CD8-positive, alpha-beta memory T cell (primary cell): ENCODE measurements around the gene IFIT3. TPM values are rescaled to one million over a fixed set of nuclear protein-coding genes. Genes with fewer than 3 reads are reported as not detected.
"Not testable (repeated sequence)": the region's sequence is repeated elsewhere in the genome, so short reads cannot be mapped to it uniquely, and the experiment has no call there.

Source experiments
- CTCF ChIA-PET: fragments of 350-600 bp; sonication (Branson Sonifier 250); formaldehyde crosslinking; loops from one replicate; lab custom pipeline; 2021; ENCODE audit warnings: antibody characterized with exemption; lab: Charles Lee
- POLR2A ChIA-PET: fragments of 350-600 bp; sonication (Branson Sonifier 250); formaldehyde crosslinking; loops from one replicate; lab custom pipeline; 2021; ENCODE audit warnings: antibody characterized with exemption; lab: Charles Lee
- DNase-seq, 5 donors: peaks; one replicate each; pipeline versions ENCODE4 v3.0.0 to v3.0.0-alpha.2; 2020 to 2022; ENCODE audit warnings: mixed read lengths in 1 of 5
- H3K27ac ChIP-seq: one replicate; pipeline ENCODE4 v1.7.0; 2013; ENCODE audit warnings: low read depth, mild to moderate bottlenecking, low read length, moderate library complexity
- H3K27me3 ChIP-seq: 2 replicates; pipeline ENCODE4 v1.7.0; 2013; ENCODE audit warnings: low read length, mild to moderate bottlenecking; ENCODE audit not compliant: insufficient read depth, poor library complexity, severe bottlenecking
- H3K36me3 ChIP-seq: 2 replicates; pipeline ENCODE4 v1.7.0; 2013; ENCODE audit warnings: mild to moderate bottlenecking, low read length, moderate library complexity; ENCODE audit not compliant: insufficient read depth
- H3K4me1 ChIP-seq: 2 replicates; pipeline ENCODE4 v1.7.0; 2013; ENCODE audit warnings: mild to moderate bottlenecking, low read length, moderate library complexity; ENCODE audit not compliant: insufficient read depth
- H3K4me3 ChIP-seq: 2 replicates; pipeline ENCODE4 v1.7.0; 2013; ENCODE audit warnings: mild to moderate bottlenecking, low read length
- H3K9me3 ChIP-seq: 2 replicates; pipeline ENCODE4 v1.7.0; 2013; ENCODE audit warnings: mild to moderate bottlenecking, low read length
- H3K27ac Mint-ChIP-seq, 8 donors: one replicate each; pipeline ENCODE4 v1.8.0; 2020 to 2021; ENCODE audit warnings: mixed read lengths in 8 of 8, mild to moderate bottlenecking in 6 of 8, inconsistent platforms in 3 of 8, moderate library complexity in 3 of 8
- H3K27me3 Mint-ChIP-seq, 2 donors: one replicate each; pipeline ENCODE4 v1.8.0; 2020 to 2021; ENCODE audit warnings: mixed read lengths in 2 of 2, mild to moderate bottlenecking in 1 of 2, moderate library complexity in 1 of 2
- H3K36me3 Mint-ChIP-seq, 3 donors: one replicate each; pipeline ENCODE4 v1.8.0; 2020 to 2021; ENCODE audit warnings: mixed read lengths in 3 of 3, inconsistent platforms in 1 of 3, mild to moderate bottlenecking in 1 of 3
- H3K4me1 Mint-ChIP-seq, 3 donors: one replicate each; pipeline ENCODE4 v1.8.0; 2020 to 2021; ENCODE audit warnings: mixed read lengths in 3 of 3, inconsistent platforms in 1 of 3, mild to moderate bottlenecking in 1 of 3
- H3K4me3 Mint-ChIP-seq, 7 donors: one replicate each; pipeline ENCODE4 v1.8.0; 2020 to 2021; ENCODE audit warnings: mixed read lengths in 7 of 7, mild to moderate bottlenecking in 6 of 7, moderate library complexity in 4 of 7, inconsistent platforms in 2 of 7
- H3K9me3 Mint-ChIP-seq, 5 donors: one replicate each; pipeline ENCODE4 v1.8.0; 2020 to 2022; ENCODE audit warnings: mixed read lengths in 5 of 5, mild to moderate bottlenecking in 3 of 5, moderate library complexity in 2 of 5, inconsistent platforms in 1 of 5
- polyA plus RNA-seq: library from polyadenylated mRNA; unstranded; fragments of 300-500 nt; fragmentation: Illumina TruSeq; gene quantifications from one replicate; pipeline ENCODE4 v1.2.3, GENCODE V29; 2021
- total RNA-seq, 2 experiments: library from RNA; stranded (reverse); gene quantifications; one replicate each; pipeline ENCODE4 v1.2.3, GENCODE V29; 2021

The IFIT3 gene
- total and polyA plus RNA-seq, 3 experiments from 2014 or later = 0.35 to 3.7 (median 0.63) TPM

GRCh38 chr10:89310056-89310893, 17.5 kb upstream of the IFIT3 start:
- peaks cover 0 to 3% (median 0%) of the 10 kb centered on the region in 3 donors for H3K4me1 Mint-ChIP-seq
- peaks cover 0 to 13% (median 7%) of the 10 kb centered on the region in 5 donors for H3K9me3 Mint-ChIP-seq
- Histone ChIP-seq H3K4me3 (no peak overlapping the region), H3K27ac (no peak overlapping the region), H3K27me3 (no peaks in the 10 kb centered on the region), H3K9me3 (no peaks in the 10 kb centered on the region), H3K36me3 (peaks cover 19% of the 10 kb centered on the region), H3K4me1 (no peaks in the 10 kb centered on the region)
- H3K27me3 Mint-ChIP-seq = peaks cover 2 to 18% of the 10 kb centered on the region in 2 donors
- H3K4me3 Mint-ChIP-seq = no peak overlapping the region
- H3K27ac Mint-ChIP-seq = no peak overlapping the region
- ChIA-PET POLR2A (no interaction called here), CTCF (interaction anchor here (1.5 kb wide), 1 partner anchor 59 kb away, joined by 4 read pairs; no protein-coding TSS in a partner anchor)
- no peak for DNase-seq
- peaks cover 30 to 46% (median 41%) of the 10 kb centered on the region in 3 donors for H3K36me3 Mint-ChIP-seq

DNA sequence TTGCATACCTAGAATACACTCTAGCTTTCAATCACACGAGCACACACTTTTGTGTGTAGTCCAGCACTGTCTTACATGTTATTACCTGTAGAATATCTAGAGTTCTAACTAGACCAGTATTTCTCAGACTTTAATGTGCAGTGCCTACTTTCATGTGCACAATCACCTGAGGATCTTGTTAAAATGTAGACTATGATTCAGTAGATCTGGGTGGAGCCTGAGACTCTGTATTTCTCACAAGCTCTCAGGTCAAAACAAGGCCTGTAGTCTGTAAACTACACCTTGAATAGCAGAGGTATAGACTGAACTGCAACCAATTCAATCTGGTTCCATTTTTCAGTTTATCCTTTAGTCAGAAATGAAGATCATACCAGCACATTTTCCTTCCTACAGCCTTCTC, 14.8 kb upstream of the IFIT3 start:
- CTCF ChIA-PET = no interaction called here
- H3K4me1 Mint-ChIP-seq = no peaks in the 10 kb centered on the region
- Histone ChIP-seq H3K9me3 (no peaks in the 10 kb centered on the region), H3K27ac (no peak overlapping the region), H3K27me3 (no peaks in the 10 kb centered on the region), H3K4me3 (no peak overlapping the region), H3K4me1 (no peaks in the 10 kb centered on the region), H3K36me3 (no peaks in the 10 kb centered on the region)
- POLR2A ChIA-PET = no interaction called here
- no peak overlapping the region for H3K4me3 Mint-ChIP-seq
- DNase-seq = no peak
- peaks cover 12 to 29% (median 14%) of the 10 kb centered on the region in 3 donors for H3K36me3 Mint-ChIP-seq
- peaks cover 0 to 12% (median 6%) of the 10 kb centered on the region in 5 donors for H3K9me3 Mint-ChIP-seq
- peaks cover 12 to 37% of the 10 kb centered on the region in 2 donors for H3K27me3 Mint-ChIP-seq
- H3K27ac Mint-ChIP-seq = no peak overlapping the region

DNA sequence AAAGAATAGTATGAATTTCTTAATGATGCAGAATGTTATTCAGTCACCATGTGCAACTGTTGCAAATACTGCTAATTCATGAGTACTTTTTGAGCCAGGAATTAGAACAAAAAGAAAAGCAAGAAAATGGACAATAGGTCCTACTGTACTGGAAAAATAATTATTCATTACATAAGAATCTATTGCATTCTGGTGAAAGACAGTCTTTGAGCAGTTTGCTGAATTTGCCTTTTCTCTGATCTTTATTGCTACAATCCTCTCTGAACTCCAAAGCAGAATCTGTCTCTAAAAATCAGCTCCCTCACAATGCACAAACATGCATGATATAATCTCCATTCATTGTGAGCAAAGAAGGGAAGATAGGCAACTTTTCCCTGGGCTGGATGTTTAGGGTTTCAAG, 13.1 kb upstream of the IFIT3 start:
- Mint-ChIP-seq H3K4me3 (no peak overlapping the region), H3K27ac (no peak overlapping the region), H3K36me3 (peaks cover 0 to 19% (median 4%) of the 10 kb centered on the region in 3 donors), H3K27me3 (peaks cover 19 to 50% of the 10 kb centered on the region in 2 donors), H3K4me1 (no peaks in the 10 kb centered on the region), H3K9me3 (peaks cover 0 to 12% (median 5%) of the 10 kb centered on the region in 5 donors)
- no peaks in the 10 kb centered on the region for H3K27me3 ChIP-seq
- H3K4me3 ChIP-seq = no peak overlapping the region
- H3K9me3 ChIP-seq = no peaks in the 10 kb centered on the region
- no peaks in the 10 kb centered on the region for H3K36me3 ChIP-seq
- no peak for DNase-seq
- ChIA-PET CTCF (no interaction called here), POLR2A (no interaction called here)
- H3K27ac ChIP-seq = no peak overlapping the region
- H3K4me1 ChIP-seq = no peaks in the 10 kb centered on the region

GRCh38 chr10:89318047-89318446, 9.8 kb upstream of the IFIT3 start:
- H3K4me1 ChIP-seq, H3K4me3 Mint-ChIP-seq, H3K9me3 ChIP-seq, H3K27me3 ChIP-seq, H3K27ac ChIP-seq, DNase-seq, H3K36me3 ChIP-seq, H3K4me1 Mint-ChIP-seq, H3K27ac Mint-ChIP-seq, H3K4me3 ChIP-seq, H3K9me3 Mint-ChIP-seq, POLR2A ChIA-PET: not testable (repeated sequence)
- CTCF ChIA-PET = interaction anchor here (1.2 kb wide), 1 partner anchor 13 kb away, joined by 3 read pairs; no protein-coding TSS in a partner anchor
- Mint-ChIP-seq H3K27me3 (peaks cover 32 to 58% of the 10 kb centered on the region in 2 donors), H3K36me3 (peaks cover 0 to 13% (median 0%) of the 10 kb centered on the region in 3 donors)

- CTCF ChIA-PET, H3K4me3 ChIP-seq, H3K9me3 Mint-ChIP-seq, H3K36me3 Mint-ChIP-seq, H3K27ac Mint-ChIP-seq, DNase-seq, H3K36me3 ChIP-seq, H3K9me3 ChIP-seq, POLR2A ChIA-PET, H3K27ac ChIP-seq, H3K27me3 ChIP-seq: not testable (repeated sequence)
- peaks cover 14 to 24% (median 18%) of the 10 kb centered on the region in 3 donors for H3K4me1 Mint-ChIP-seq
- H3K27me3 Mint-ChIP-seq = peaks cover 26 to 34% of the 10 kb centered on the region in 2 donors
- peak overlapping the region in 1 of 7 donors; percentile 38 for H3K4me3 Mint-ChIP-seq
- H3K4me1 ChIP-seq = peaks cover 19% of the 10 kb centered on the region
These were observed 2.7 kb upstream of the IFIT3 start for GRCh38 chr10:89325081-89325480.

GRCh38 chr10:89325856-89326255, 1.9 kb upstream of the IFIT3 start:
- H3K9me3 ChIP-seq, H3K36me3 Mint-ChIP-seq, CTCF ChIA-PET, H3K27me3 ChIP-seq, DNase-seq, H3K27ac Mint-ChIP-seq, H3K36me3 ChIP-seq, POLR2A ChIA-PET, H3K9me3 Mint-ChIP-seq, H3K27ac ChIP-seq, H3K4me3 ChIP-seq: not testable (repeated sequence)
- peak overlapping the region in 1 of 7 donors; percentile 72 for H3K4me3 Mint-ChIP-seq
- peaks cover 27 to 33% of the 10 kb centered on the region in 2 donors for H3K27me3 Mint-ChIP-seq
- peaks cover 19 to 27% (median 21%) of the 10 kb centered on the region in 3 donors for H3K4me1 Mint-ChIP-seq
- H3K4me1 ChIP-seq = peaks cover 19% of the 10 kb centered on the region

DNA sequence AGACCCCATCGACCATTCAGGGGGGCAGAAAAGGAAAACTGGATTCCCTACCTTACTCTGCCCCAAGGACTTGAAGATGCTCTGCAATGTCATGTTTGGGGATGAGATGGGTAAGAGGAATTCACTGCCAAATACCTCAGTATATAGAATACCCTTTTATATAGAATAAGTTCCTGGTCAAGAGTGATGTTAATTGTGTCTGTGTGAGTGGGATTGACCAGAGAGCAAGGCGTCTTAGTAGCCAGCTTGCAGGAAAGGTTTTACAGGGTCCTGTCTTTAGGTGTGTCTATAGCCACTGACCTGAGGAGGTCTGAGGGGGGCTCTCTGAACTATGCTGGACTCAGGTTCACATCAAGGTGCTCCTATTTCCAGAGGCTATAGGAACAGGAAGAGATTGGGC, 1.4 kb downstream of the IFIT3 start:
- ChIA-PET POLR2A (no interaction called here), CTCF (no interaction called here)
- Histone ChIP-seq H3K4me1 (peaks cover 38% of the 10 kb centered on the region), H3K36me3 (no peaks in the 10 kb centered on the region), H3K4me3 (no peak overlapping the region), H3K27ac (no peak overlapping the region), H3K27me3 (no peaks in the 10 kb centered on the region), H3K9me3 (no peaks in the 10 kb centered on the region)
- DNase-seq = no peak
- Mint-ChIP-seq H3K27me3 (peaks cover 11 to 17% of the 10 kb centered on the region in 2 donors), H3K9me3 (no peaks in the 10 kb centered on the region), H3K4me3 (peak overlapping the region in 2 of 7 donors; percentile 21 to 76), H3K36me3 (peaks cover 0 to 3% (median 2%) of the 10 kb centered on the region in 3 donors), H3K27ac (no peak overlapping the region), H3K4me1 (peaks cover 39 to 58% (median 45%) of the 10 kb centered on the region in 3 donors)

DNA sequence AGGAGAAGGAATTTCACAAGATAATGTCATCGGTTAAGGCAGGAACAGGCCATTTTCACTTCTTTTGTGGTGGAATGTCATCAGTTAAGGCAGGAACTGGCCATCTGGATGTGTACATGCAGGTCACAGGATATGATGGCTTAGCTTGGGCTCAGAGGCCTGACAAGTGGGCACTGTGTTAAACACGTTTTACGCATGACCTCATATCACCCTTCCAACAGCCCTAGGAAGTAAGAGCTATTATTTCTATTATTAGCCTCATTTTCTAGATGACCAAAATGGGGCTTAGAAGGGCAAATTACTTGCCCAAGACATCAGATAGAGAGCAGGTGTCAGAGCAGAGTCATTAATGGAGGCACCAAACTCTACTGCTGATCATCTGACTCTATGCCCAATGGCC, 2.2 kb downstream of the IFIT3 start:
- CTCF ChIA-PET, H3K27me3 ChIP-seq, DNase-seq, H3K36me3 ChIP-seq, H3K4me3 ChIP-seq, H3K36me3 Mint-ChIP-seq, H3K9me3 ChIP-seq, POLR2A ChIA-PET, H3K9me3 Mint-ChIP-seq, H3K27ac Mint-ChIP-seq, H3K27ac ChIP-seq: not testable (repeated sequence)
- peaks cover 44 to 64% (median 51%) of the 10 kb centered on the region in 3 donors for H3K4me1 Mint-ChIP-seq
- H3K4me3 Mint-ChIP-seq = peak overlapping the region in 1 of 7 donors; percentile 38
- H3K4me1 ChIP-seq = peaks cover 46% of the 10 kb centered on the region
- H3K27me3 Mint-ChIP-seq = peaks cover 11% of the 10 kb centered on the region in 2 donors
